Liver (tissue), 9 donors: Measurements from ENCODE around the gene BCS1L. TPM values are rescaled to one million over a fixed set of nuclear protein-coding genes. Genes with fewer than 3 reads are reported as not detected.
A peak's percentile ranks its signal among the peaks of the same experiment; 100 is the strongest.

ENCODE experiments used
- DNase-seq: peaks from one replicate; pipeline ENCODE4 v3.0.0-alpha.2; 2017; ENCODE audit warnings: low spot score
- H3K27ac ChIP-seq, 2 donors: one replicate each; pipeline ENCODE4 v1.7.0; 2013; ENCODE audit warnings: inconsistent platforms in 2 of 2, low read length in 2 of 2, control low read depth in 1 of 2, low read depth in 1 of 2, mild to moderate bottlenecking in 1 of 2
- H3K27me3 ChIP-seq, 4 donors: one replicate each; pipeline versions ENCODE4 v1.6.1 to v1.7.0; 2013; ENCODE audit warnings: low read length in 3 of 4, inconsistent platforms in 1 of 4, mild to moderate bottlenecking in 1 of 4, moderate library complexity in 1 of 4; ENCODE audit not compliant: control insufficient read depth in 4 of 4, insufficient read depth in 4 of 4
- H3K36me3 ChIP-seq, 4 donors: one replicate each; pipeline versions ENCODE4 v1.6.1 to v1.7.0; 2013; ENCODE audit warnings: low read length in 3 of 4, mild to moderate bottlenecking in 3 of 4, low read depth in 1 of 4, moderate library complexity in 1 of 4; ENCODE audit not compliant: control insufficient read depth in 4 of 4, insufficient read depth in 3 of 4
- H3K4me1 ChIP-seq, 4 donors: one replicate each; pipeline versions ENCODE4 v1.6.1 to v1.7.0; 2013; ENCODE audit warnings: low read length in 3 of 4, mild to moderate bottlenecking in 3 of 4, moderate library complexity in 1 of 4; ENCODE audit not compliant: control insufficient read depth in 4 of 4, insufficient read depth in 4 of 4
- H3K4me3 ChIP-seq, 3 donors: one replicate each; pipeline versions ENCODE4 v1.6.1 to v1.7.0; 2013; ENCODE audit warnings: low read length in 3 of 3, control low read depth in 1 of 3, low read depth in 1 of 3, mild to moderate bottlenecking in 1 of 3
- H3K9ac ChIP-seq, 2 donors: one replicate each; pipeline ENCODE4 v1.7.0; 2013; ENCODE audit warnings: low read length in 2 of 2, mild to moderate bottlenecking in 2 of 2, moderate library complexity in 2 of 2, control low read depth in 1 of 2, low read depth in 1 of 2
- H3K9me3 ChIP-seq, 4 donors: one replicate each; pipeline versions ENCODE4 v1.6.1 to v1.7.0; 2013; ENCODE audit warnings: low read length in 3 of 4; ENCODE audit not compliant: control insufficient read depth in 4 of 4
- ATF3 ChIP-seq: IDR thresholded peaks from 2 replicates; pipeline ENCODE4 v1.6.1; 2016; ENCODE audit warnings: antibody characterized with exemption
- CTCF ChIP-seq: fragments of 150-350 bp; IDR thresholded peaks from 2 replicates; pipeline ENCODE4 v1.5.1; 2017; ENCODE audit warnings: improper control_type of control experiment, low read depth, low read length; ENCODE audit not compliant: missing input control
- EGR1 ChIP-seq, 2 donors: IDR thresholded peaks; 2 replicates each; pipeline ENCODE4 v1.6.1; 2016 to 2018; ENCODE audit warnings: antibody characterized with exemption in 2 of 2, low read depth in 2 of 2
- FOXA1 ChIP-seq: IDR thresholded peaks from 2 replicates; pipeline ENCODE4 v1.6.1; 2016; ENCODE audit warnings: antibody characterized with exemption
- FOXA2 ChIP-seq: IDR thresholded peaks from 2 replicates; pipeline ENCODE4 v1.6.1; 2016; ENCODE audit warnings: antibody characterized with exemption
- GABPA ChIP-seq, 2 donors: IDR thresholded peaks in 1 of 2; conservative IDR thresholded peaks in 1 of 2; 2 replicates each; pipeline ENCODE4 v1.6.1; 2016; ENCODE audit warnings: antibody characterized with exemption in 2 of 2, mild to moderate bottlenecking in 1 of 2, moderate library complexity in 1 of 2
- HNF4A ChIP-seq, 2 donors: conservative IDR thresholded peaks; 2 replicates each; pipeline ENCODE4 v1.6.1; 2016; ENCODE audit warnings: antibody characterized with exemption in 2 of 2, mild to moderate bottlenecking in 2 of 2
- HNF4G ChIP-seq: IDR thresholded peaks from 2 replicates; pipeline ENCODE4 v1.6.1; 2016; ENCODE audit warnings: antibody characterized with exemption
- JUND ChIP-seq, 2 donors: IDR thresholded peaks; 2 replicates each; pipeline ENCODE4 v1.6.1; 2016; ENCODE audit warnings: antibody characterized with exemption in 2 of 2
- MAX ChIP-seq: IDR thresholded peaks from 2 replicates; pipeline ENCODE4 v1.6.1; 2016; ENCODE audit warnings: antibody characterized with exemption
- NR2F2 ChIP-seq: IDR thresholded peaks from 2 replicates; pipeline ENCODE4 v1.6.1; 2016; ENCODE audit warnings: antibody characterized with exemption
- RAD21 ChIP-seq, 2 donors: IDR thresholded peaks; 2 replicates each; pipeline ENCODE4 v1.6.1; 2016; ENCODE audit warnings: antibody characterized with exemption in 2 of 2, mild to moderate bottlenecking in 2 of 2
- REST ChIP-seq: IDR thresholded peaks from 2 replicates; pipeline ENCODE4 v1.6.1; 2016; ENCODE audit warnings: antibody characterized with exemption, mild to moderate bottlenecking
- RXRA ChIP-seq, 2 donors: IDR thresholded peaks; 2 replicates each; pipeline ENCODE4 v1.6.1; 2017 to 2018; ENCODE audit warnings: antibody characterized with exemption in 2 of 2, mild to moderate bottlenecking in 1 of 2
- SP1 ChIP-seq: IDR thresholded peaks from 2 replicates; pipeline ENCODE4 v1.6.1; 2018; ENCODE audit warnings: antibody characterized with exemption, mild to moderate bottlenecking
- TAF1 ChIP-seq: conservative IDR thresholded peaks from 2 replicates; pipeline ENCODE4 v1.6.1; 2016; ENCODE audit warnings: antibody characterized with exemption, mild to moderate bottlenecking
- YY1 ChIP-seq: IDR thresholded peaks from 2 replicates; pipeline ENCODE4 v1.6.1; 2016; ENCODE audit warnings: antibody characterized with exemption, mild to moderate bottlenecking
- ZBTB33 ChIP-seq: IDR thresholded peaks from 2 replicates; pipeline ENCODE4 v1.6.1; 2016; ENCODE audit warnings: antibody characterized with exemption
- WGBS: extraction: QIAGEN DNeasy Blood & Tissue Kit; methylation state at CpG from one replicate; pipeline ENCODE4 v1.1.7; 2013; 5-methylcytosine and 5-hydroxymethylcytosine counted together
- polyA plus RNA-seq, 2 donors: library from polyadenylated mRNA; stranded (reverse) in 1 of 2; unstranded in 1 of 2; fragments of 200-250 nt in 1 of 2; fragments of >200 nt in 1 of 2; fragmentation: Nextera tagmentation in 1 of 2; extraction: Ambion mirVana in 1 of 2; gene quantifications; one replicate each; pipeline versions ENCODE4 v1.2.1 to v1.2.3, GENCODE V29; 2013 to 2015
- total RNA-seq, 2 donors: library from RNA; depleted of rRNA; stranded (reverse); fragments of >200 nt; gene quantifications; one replicate each; pipeline ENCODE4 v1.2.3, GENCODE V29; 2014
- donor health status: healthy.
- donor health status: healthy.
- donor health status: healthy.
- donor health status: healthy.
- donor health status: healthy.

BCS1L gene
- total and polyA plus RNA-seq, 4 donors = 14.8 to 30.1 (median 25.2) TPM

GRCh38 chr2:218658671-218659257, 719 bp upstream of the BCS1L start:
- H3K9ac ChIP-seq = peak overlapping the region; percentile 42 to 50
- WGBS = 5% methylated on average over 27 of the region's 27 CpGs
- no peaks in the 10 kb centered on the region for H3K27me3 ChIP-seq
- H3K27ac ChIP-seq = peak overlapping the region; percentile 13 to 29
- TF ChIP-seq ATF3 = no peak
- no peak for TF ChIP-seq HNF4A (conservative IDR thresholded peaks at IDR 0.05)
- TF ChIP-seq FOXA2 = no peak
- no peak for TF ChIP-seq RAD21 (IDR thresholded peaks at IDR 0.05)
- no peak for TF ChIP-seq TAF1
- no peak for TF ChIP-seq YY1
- TF ChIP-seq NR2F2 = no peak
- no peak for TF ChIP-seq CTCF
- TF ChIP-seq ZBTB33 = no peak
- TF ChIP-seq HNF4G = no peak
- no peak for TF ChIP-seq RXRA (IDR thresholded peaks at IDR 0.05)
- no peak for TF ChIP-seq EGR1 (IDR thresholded peaks at IDR 0.05; ENCODE audit: low read depth in 2 of 2)
- TF ChIP-seq JUND (IDR thresholded peaks at IDR 0.05) = no peak
- no peak for TF ChIP-seq FOXA1
- no peak for TF ChIP-seq MAX
- TF ChIP-seq GABPA (IDR thresholded peaks at IDR 0.05 in 1 of 2, conservative IDR thresholded peaks at IDR 0.05 in 1 of 2) = no peak
- TF ChIP-seq SP1 = no peak
- no peak for TF ChIP-seq REST
- H3K4me3 ChIP-seq = peak overlapping the region; percentile 73 to 91 (median 87)
- H3K9me3 ChIP-seq = no peaks in the 10 kb centered on the region
- H3K36me3 ChIP-seq = peaks cover 9 to 42% (median 24%) of the 10 kb centered on the region in 4 donors
- DNase-seq = peak; percentile 51
- H3K4me1 ChIP-seq = peaks cover 9 to 22% (median 14%) of the 10 kb centered on the region in 4 donors
